ENCODE data around the gene TGM1.

GRCh38 chr14:24238527-24239037 is 24.4 kb downstream of the TGM1 start:
- TF ChIP-seq CTCF (IDR thresholded peaks at IDR 0.05; ENCODE audit: low read depth, low read length, missing input control) (no peak), MAX (IDR thresholded peaks at IDR 0.05) (no peak), HNF4A (conservative IDR thresholded peaks at IDR 0.05) (no peak), RXRA (IDR thresholded peaks at IDR 0.05) (no peak), REST (IDR thresholded peaks at IDR 0.05) (no peak), TAF1 (conservative IDR thresholded peaks at IDR 0.05) (no peak), SP1 (IDR thresholded peaks at IDR 0.05) (no peak), FOXA2 (IDR thresholded peaks at IDR 0.05) (no peak), JUND (IDR thresholded peaks at IDR 0.05) (no peak), GABPA (IDR thresholded peaks at IDR 0.05 in 1 of 2, conservative IDR thresholded peaks at IDR 0.05 in 1 of 2) (no peak)

All from liver (tissue), 3 donors.